ENCODE measurements around the gene DGKB.
A peak's percentile ranks its signal among the peaks of the same experiment; 100 is the strongest.
"Not testable (repeated sequence)": the region's sequence is repeated elsewhere in the genome, so short reads cannot be mapped to it uniquely, and the experiment has no call there.

DGKB gene

DNA sequence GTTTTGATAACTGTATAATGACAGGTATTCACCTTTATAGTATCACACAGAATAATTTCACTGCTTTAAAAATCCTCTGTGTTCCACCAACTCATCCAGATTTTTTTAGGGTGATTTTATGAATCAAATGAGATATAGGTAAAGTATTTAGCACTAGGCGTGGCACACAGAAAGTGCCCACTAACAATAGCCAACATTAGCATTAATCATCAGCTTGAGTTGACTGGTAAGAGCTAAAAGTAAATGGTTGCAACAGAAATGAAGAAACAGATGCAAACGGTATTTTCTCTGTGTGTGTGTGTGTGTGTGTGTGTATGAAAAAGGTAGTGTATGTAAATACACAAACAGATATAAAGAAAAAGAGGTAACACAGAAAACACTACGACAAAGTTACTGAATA, 534.3 kb downstream of the DGKB start:
- DNase-seq = no peak

DNA sequence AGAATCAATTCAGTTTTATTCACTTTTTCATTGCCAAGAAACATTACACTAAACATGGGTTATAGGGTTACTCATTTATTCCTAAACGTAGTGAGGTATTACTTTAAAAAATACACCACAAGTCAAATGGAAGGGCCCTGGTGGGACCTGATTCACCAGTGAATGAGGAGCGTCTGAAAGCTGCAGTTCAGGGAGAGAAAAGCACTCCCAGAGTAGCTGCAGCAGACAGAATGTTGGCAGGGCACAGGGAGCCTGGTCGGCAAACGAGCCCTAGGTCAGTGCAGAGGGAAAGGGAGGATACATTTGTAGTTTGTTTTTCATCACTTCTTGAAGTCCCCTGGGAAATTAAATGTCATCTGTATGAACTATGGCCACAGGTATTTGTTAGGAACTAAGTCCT, 551.4 kb downstream of the DGKB start:
- DNase-seq = no peak

DNA sequence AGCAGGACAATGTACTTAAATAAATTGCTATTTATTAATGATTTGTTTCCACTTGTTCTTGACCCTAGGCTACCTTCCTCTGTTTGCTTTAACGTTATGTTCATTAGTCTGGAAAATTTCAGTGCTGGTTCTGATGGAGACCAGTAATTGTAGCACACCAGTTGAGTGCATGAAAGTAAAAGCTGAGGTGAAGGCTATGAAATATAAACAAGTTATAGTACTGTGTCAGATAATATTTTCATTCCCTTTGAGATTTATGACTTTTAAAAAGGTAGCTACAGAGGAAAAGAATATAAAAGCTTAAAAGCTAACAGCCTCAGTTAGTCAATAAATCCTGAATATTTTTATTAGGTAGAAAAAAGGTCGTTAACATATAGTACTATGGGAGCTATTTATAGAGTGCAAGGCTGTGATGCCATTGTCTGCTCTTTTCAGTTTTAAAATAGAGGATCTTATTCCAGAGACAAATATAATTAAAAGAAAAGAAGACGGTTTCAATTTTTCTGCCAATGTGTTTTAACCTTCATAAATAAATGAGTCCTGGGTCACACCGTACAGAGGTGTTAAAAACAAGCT, 561.3 kb downstream of the DGKB start:
- DNase-seq = no peak

DNA sequence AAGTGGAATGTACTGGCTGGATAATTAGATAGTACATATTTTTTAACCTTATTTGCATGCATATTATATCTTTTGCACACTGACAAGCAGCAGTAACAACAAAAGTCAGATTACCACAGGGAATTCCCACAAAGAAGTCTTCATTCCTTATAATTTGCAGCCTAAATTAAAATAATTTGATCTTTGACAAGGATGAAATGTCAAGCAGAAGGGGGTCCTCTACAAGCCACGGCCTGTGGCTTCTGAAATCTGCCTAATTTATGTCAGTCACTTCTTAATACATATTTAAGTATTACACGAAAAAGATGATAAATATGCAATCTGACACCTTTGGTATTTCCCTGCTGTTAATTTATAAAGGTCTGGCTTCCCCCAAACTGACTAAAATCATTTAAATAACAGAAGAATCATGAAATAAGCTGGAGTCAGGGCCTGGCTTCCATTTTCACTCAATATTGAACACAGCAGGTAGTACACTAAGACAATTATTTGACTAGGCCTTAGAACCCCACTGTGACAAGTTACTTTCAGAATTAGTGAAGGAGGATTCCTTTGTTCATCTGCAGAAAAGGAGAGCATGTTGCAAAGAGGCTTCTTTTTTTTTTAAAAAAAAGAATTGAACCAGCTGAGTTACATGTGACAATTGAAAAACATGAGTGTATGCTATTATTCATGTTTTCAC, 562.0 kb downstream of the DGKB start:
- DNase-seq = no peak

DNA sequence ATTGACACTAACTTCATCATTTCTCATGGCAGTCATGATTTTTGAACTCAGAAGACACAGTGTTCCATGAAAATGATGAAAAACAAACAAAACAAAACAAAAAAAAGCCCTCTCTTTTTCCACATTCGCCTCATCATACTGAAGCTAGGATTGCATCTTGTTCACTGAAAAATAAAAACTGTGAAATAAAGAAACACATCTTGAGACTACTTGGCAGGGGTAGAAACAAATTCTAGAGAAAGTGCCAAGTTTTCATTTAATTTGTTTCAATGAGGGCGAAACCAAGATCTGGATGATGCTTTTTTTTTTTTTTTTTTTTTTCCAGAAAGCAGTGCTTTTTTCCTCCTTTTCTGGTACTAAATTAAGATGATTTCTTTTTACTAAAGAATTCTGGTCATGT, 562.7 kb downstream of the DGKB start:
- no peak for DNase-seq

DNA sequence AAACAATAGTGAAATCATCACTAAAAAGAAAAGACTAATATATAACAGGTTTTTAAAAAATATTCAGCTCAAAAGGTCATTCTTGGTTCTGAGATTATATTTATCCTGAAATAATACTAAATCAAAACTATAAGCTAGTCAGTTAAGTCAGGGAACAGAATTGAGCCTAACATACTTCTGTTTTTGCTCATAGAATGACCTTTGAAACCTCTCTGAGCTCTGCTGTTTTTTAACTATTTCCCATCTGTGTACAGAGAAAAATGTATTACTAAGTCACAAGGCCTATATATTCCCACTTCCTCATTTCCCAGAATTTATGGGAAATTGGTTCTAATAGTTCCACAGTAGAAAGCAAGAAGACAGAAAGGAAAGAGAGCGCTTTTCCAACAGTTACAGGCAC, 566.3 kb downstream of the DGKB start:
- no peak for DNase-seq

DNA sequence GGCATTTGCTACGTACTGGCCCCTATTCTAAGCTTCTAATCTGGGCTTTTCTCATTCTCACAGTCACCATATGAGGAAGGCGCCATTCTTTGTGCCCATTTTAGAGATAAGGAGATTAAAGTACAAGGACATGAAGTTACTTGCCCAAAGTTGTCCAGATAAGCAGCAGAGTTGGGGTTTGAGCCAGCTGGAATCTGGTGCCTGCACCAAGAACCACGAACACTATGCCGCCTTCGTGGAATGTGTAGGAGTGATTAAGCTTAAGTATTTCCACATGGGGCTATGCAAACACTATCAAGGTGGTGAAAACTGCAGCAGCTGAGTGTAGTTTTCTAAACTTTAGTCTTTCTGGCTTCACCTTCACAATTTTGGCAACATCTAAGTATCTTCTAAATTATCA, 570.4 kb downstream of the DGKB start:
- no peak for DNase-seq

DNA sequence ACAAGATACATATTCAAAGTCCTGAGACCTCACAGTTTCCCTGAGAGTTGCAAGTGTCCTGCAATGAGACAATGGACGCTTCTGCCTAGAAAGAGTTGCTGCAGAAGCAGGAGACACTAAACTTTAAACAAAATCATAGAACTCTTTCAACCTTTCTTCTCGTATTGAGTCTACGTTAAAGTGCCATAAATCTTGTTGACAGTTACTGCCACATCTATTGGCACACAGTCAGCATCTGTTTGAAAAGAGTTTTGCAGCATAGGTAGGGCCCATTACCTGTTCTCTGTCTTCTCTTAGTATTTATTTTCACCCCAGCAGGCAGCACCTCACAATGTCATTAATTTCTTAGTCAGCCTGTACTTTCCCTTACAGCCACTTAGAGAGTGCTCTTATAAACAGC, 577.8 kb downstream of the DGKB start:
- DNase-seq = no peak

DNA sequence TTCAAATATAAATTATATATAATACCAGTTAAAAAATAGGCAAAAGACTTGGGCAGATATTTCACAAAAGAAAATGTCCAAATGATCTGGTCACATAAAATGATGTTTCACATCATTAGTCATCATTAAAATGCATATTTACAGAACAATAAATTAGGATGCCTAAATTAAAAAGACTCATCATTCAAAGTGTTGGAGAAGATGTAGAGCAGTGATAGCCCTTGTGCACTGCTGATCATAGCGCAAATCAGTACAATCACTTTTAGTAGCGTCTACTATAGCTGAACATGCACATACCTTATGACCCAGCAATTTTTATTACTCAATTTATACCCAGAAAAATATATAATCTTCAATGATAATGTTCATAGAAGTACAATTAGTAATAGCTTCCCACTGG, 579.8 kb downstream of the DGKB start:
- DNase-seq = no peak

DNA sequence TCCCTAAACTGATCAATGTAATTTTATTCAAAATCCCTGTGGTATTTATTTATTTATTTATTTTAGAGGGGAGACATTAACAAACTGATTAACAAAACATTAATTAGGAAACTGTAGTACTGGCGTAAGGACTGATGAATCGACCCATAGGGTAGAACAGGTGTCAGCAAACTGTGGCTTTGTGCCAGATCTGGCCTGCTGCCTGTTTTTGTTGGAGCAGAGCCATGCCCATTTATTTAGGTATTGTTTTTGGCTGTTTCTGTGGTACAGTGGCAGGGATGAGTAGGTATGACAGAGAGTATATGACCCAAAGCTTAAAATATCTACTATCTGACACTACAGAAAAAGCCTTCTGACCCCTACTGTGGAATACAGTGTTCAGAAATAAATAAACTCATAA, 580.6 kb downstream of the DGKB start:
- DNase-seq = peak; percentile 29

DNA sequence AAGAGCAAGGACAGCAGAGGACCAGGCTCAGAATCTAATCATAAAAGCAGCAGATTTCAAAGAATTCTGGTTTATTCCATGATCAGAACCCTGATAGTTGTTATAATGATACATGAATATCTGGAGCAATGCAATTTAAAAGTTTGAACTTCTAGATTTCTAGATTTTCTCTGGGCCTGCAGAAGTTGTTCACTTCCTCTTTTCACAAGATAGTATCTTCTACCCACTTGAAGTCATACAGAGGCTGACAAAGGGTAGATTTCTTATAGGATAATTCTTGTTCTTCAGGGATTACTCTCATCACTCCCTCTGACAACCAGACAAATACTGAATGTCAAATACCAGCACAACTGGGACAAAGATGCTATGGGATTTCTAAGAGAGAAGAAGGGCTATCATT, 593.1 kb downstream of the DGKB start:
- no peak for DNase-seq

DNA sequence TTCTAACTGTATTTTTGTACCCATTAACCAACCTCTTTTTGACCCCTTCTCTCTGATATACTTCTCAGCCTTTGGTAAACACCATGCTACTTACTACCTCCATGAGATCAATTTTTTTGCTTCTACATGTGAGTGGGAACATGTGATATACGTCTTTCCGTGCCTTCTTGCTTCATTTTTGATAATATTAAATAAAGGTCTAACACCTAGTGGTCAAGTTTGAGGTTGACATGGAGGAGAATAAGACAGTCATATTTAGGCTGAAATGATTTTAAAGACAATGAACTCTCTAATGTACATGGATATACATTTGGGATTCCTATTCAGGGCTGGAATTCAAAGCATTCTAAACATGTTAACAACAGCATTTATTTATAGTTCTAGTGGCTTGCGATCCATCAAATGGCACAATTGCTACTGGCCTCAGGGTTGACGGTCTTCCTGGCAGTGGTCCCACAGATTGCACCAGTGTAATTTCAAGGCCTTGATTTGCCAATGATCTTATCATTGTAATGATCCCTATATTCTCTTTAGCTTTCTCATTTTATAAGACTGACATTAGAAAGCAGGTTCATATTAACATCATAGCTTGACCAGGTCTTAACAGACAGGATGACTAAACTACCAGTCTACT, 597.2 kb downstream of the DGKB start:
- no peak for DNase-seq

DNA sequence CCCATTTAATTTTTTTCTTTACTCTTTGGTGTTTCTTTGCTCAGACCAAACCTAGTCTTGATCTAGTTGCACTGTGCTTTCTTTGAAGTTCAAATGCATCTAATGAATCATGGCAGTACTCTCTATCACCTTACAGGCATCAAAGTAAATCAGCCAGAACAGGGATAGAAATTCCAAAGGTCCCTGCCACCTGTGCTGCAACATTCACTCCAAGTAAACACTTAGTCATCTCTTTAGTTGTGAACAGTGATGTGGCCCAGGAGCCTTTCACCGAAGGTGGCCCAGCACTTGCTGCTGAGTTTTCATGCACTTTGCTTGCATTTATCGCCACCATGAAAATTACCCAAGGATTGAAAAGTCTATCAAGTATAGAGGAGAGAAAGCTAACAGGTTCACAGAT, 599.0 kb downstream of the DGKB start:
- no peak for DNase-seq

DNA sequence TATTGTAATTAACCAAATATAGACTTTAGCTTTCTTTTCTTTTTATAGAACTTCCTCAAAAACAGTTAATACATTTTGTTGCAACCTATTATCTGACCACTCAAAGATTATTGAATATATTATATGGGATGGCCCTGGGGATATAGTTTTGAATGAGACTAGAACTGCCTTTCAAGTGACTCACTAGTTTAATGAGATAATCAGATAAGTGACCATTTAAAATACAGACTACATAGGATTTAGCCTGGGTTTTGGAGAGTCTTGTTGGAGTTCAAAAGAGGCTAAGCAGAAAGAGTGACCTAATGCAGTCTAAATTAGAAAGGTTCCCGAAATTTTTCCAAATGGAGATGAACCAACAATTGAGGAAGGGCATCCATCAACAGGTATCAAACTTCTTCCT, 607.9 kb downstream of the DGKB start:
- DNase-seq = no peak

DNA sequence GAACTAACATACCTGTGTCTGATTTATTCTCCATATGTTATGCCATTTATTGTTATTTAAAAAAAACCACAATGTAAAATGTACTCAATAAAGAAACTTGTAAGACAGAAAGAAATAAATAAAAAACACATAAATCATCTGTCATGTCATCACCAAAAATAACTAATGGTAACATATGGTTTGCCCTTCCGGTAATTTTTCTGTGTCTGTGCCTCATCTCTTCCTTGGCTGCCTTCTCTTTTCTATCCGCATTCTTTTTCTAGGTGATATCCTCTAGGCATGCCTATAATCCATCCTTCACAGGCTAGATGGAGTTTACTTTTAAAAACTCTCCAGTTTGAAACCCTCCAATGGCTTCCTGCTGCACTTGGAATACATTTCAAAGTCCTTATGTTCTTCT, 609.1 kb downstream of the DGKB start:
- no peak for DNase-seq

DNA sequence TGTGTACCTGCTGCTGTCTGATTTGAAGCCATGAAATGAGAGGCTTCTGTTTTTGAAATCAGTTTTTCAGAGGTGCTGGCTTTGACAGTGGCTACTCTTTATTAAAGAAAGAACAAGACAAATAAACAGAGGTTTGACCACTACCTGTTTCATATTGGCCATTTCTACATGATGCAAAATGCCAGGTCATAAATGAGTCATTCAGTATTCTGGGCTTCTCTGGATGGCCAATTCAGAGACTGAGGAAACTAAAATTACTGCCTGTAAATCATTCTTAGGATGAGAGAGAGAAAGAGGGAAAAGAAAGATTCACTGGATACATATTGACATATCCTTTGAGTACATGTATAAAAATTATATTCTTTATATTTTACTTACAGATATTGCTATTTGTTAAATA, 609.8 kb downstream of the DGKB start:
- DNase-seq = no peak

DNA sequence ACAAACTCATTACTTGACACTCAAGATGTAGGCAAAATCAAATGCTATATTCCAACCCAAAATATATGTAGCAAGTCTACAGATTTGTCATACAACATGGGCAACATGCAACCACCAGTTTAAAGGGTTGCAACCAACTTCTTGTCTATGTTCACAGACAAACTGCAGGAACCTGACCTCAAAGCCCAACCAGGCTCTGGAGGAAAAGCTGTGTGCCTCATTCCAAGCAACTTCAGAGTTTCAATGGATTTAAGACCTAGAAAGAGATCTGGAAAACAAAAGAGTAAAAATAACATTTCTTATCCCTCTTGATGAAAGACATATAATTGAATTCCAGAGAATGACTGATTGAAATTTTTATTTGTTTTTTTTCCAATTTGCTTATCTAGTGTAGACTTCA, 612.6 kb downstream of the DGKB start:
- no peak for DNase-seq

DNA sequence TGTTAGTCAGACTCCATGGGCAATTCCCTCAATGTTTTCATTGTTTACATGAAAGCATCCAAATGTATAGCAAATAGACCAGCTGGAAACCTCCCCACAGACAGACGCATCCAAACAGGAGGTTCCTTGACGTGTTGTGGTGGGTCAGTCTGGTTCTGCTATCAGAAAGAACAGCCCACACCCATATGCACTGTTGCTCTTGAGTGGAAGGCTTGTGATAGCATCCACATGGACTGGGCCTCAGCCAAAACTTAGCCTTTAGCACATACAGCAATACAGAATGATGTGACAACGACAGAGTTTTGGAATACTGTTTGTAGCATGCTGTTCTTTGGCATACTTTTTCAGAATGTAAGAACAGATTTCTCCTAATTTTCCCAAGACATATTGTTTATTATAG, 613.9 kb downstream of the DGKB start:
- no peak for DNase-seq

DNA sequence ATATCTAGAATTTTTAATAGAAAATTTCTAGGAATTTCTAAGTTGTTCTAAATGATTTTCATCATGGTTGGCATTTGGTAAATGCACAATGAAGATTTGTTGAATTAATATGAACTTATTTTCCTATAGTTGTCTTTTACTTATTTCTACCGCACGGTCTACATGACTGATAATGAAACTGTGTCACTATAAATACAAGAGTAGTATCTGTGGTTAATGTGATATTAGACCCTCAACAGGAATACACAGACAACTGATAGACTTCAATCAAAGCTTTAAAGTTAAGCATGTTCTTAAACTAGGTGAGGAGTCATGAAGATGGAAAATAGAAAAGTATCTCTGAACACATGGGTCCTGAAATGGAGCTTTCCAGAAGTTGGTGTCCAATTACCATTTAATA, 615.2 kb downstream of the DGKB start:
- DNase-seq = no peak

DNA sequence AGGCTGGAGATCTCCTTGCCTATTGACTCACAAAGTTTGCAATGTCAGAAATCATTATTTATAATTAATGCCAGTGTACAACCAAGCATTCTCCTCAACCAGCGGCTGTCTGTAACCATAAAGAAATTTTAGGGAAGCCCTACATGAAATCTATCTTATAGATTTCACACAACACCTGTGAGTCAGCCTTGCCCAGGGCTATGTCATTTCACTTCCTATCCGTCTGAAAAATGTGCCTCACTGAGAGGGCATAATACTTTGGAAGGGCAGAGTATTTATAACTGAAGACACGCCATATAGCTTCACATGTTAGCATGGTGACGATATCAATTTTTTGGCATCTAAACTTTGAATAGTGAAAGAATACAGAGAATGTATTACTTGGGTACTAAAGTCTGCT, 616.5 kb downstream of the DGKB start:
- DNase-seq = no peak

DNA sequence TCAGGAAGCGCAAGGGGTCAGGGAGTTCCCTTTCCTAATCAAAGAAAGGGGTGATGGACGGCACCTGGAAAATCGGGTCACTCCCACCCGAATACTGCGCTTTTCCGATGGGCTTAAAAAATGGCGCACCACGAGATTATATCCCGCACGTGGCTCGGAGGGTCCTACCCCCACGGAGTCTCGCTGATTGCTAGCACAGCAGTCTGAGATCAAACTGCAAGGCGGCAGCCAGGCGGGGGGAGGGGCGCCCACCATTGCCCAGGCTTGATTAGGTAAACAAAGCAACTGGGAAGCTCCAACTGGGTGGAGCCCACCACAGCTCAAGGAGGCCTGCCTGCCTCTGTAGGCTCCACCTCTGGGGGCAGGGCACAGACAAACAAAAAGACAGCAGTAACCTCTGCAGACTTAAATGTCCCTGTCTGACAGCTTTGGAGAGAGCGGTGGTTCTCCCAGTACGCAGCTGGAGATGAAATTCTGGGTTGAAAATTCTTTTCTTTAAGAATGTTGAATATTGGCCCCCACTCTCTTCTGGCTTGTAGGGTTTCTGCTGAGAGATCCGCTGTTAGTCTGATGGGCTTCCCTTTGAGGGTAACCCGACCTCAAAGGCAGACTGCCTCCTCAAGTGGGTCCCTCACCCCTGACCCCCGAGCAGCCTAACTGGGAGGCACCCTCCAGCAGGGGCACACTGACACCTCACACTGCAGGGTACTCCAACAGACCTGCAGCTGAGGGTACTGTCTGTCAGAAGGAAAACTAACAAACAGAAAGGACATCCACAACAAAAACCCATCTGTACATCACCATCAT, 623.3 kb downstream of the DGKB start:
- not testable (repeated sequence) for DNase-seq

DNA sequence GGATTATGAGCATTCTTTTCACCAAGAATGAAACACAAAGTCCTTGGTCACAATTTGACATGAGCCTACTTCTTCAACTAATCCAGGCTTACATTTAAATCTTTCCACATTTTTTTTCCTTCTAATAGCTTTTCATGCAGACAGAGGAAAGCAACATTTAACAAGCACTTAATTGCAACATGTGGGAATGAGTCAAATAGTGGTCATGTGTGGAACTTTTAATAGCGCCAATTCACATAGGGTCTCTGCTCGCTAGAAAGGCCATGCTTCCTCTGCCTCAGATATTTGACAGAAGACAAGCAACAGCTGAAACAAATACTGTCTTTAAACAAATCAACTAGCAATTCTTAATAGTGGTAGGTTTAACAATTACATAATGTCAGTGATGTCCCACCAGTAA, 627.2 kb downstream of the DGKB start:
- no peak for DNase-seq

DNA sequence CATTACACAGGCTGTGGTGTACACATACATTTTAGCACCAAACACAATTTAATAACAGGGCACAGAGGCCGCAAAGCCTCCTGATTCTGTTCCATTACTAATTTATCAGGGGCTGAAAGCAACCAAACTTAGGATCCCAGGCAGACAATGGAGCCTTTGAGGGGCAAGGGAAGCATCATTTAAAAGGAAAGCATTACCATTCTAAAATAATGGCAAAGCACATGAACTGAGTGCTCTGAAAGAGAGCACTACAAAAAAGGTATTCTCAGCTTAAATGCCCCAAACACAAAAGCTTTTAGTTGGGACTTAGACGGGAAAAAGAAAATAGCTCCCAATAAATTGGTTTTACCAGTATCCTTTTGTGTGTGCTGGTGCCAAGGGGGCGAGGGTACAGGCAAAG, 631.1 kb downstream of the DGKB start:
- DNase-seq = no peak

DNA sequence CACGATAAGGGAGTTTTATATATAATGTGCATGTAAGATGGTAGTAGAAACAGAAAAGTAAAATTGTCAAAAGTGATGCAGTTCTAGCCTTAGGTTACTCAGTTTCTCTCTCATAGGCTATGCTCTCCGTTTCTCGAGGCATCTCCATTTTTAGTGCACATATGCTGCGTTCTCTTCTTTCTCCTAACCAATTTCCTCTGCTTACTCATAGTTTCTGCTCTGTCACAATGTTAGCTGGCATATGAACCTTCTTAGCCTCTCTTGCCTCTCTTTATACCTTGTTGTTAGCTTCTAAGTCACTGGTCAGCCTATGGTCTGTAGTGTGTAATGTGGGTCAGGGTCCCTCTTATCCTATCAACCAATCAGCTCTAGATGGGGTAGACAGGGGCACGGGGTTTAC, 632.5 kb downstream of the DGKB start:
- DNase-seq = no peak
